Activated CD8-positive, alpha-beta T cell treated with anti-CD3 and anti-CD28 coated beads for 36 hours (primary cell): ENCODE measurements around the gene ATAD2B. TPM values are rescaled to one million over a fixed set of nuclear protein-coding genes. Genes with fewer than 3 reads are reported as not detected.

ENCODE experiments used
- ATAC-seq: fragments of 200-7000 bp; cut with Tn5 transposase; one replicate; pipeline ENCODE4 v1.10.0; 2021; ENCODE audit warnings: mild to moderate bottlenecking, moderate library complexity
- CTCF ChIA-PET: fragments of 350-600 bp; sonication (Branson Sonifier 250); formaldehyde crosslinking; loops from one replicate; lab custom pipeline; 2021; ENCODE audit warnings: antibody characterized with exemption; lab: Charles Lee
- POLR2A ChIA-PET: fragments of 350-600 bp; sonication (Branson Sonifier 250); formaldehyde crosslinking; loops from one replicate; lab custom pipeline; 2021; ENCODE audit warnings: antibody characterized with exemption; lab: Charles Lee
- DNase-seq: peaks from one replicate; pipeline ENCODE4 v3.0.0-alpha.2; 2020
- H3K27ac Mint-ChIP-seq: one replicate; pipeline ENCODE4 v1.8.0; 2021; ENCODE audit warnings: mild to moderate bottlenecking, mixed read lengths
- H3K27me3 Mint-ChIP-seq: one replicate; pipeline ENCODE4 v1.8.0; 2021; ENCODE audit warnings: mixed read lengths
- H3K36me3 Mint-ChIP-seq: one replicate; pipeline ENCODE4 v1.8.0; 2021; ENCODE audit warnings: low read depth, mixed read lengths
- H3K4me1 Mint-ChIP-seq: one replicate; pipeline ENCODE4 v1.8.0; 2021; ENCODE audit warnings: low read depth, mixed read lengths
- H3K4me3 Mint-ChIP-seq: one replicate; pipeline ENCODE4 v1.8.0; 2021; ENCODE audit warnings: mild to moderate bottlenecking, moderate library complexity, mixed read lengths
- H3K9me3 Mint-ChIP-seq: one replicate; pipeline ENCODE4 v1.8.0; 2021; ENCODE audit warnings: mixed read lengths
- CTCF ChIP-seq: fragments of 200-600 bp; IDR thresholded peaks from one replicate; pipeline ENCODE4 v1.8.0; 2022; ENCODE audit warnings: antibody characterized with exemption, mild to moderate bottlenecking
- intact Hi-C: fragments of 100-400 bp; cut with micrococcal nuclease; formaldehyde crosslinking; loops from one replicate; pipeline ENCODE4 v1.10.0; 2022
- total RNA-seq, 2 experiments: library from RNA; stranded (reverse); gene quantifications; one replicate each; pipeline ENCODE4 v1.2.3, GENCODE V29; 2021

ATAD2B gene
- total RNA-seq, 2 experiments from 2014 or later, result 12.5 to 13.2 TPM

GRCh38 chr2:23903034-23903433 is 23.9 kb downstream of the ATAD2B start:
- Mint-ChIP-seq H3K4me1 (peaks cover 48% of the 10 kb centered on the region), H3K9me3 (peaks cover 2% of the 10 kb centered on the region), H3K36me3 (no peaks in the 10 kb centered on the region), H3K4me3 (no peak overlapping the region), H3K27me3 (no peaks in the 10 kb centered on the region), H3K27ac (no peak overlapping the region)
- TF ChIP-seq CTCF, result no peak
- POLR2A ChIA-PET, result no interaction called here
- ATAC-seq (no peak), DNase-seq (no peak)
- CTCF ChIA-PET, result no interaction called here
- intact Hi-C loops, result no loop called here

- intact Hi-C loops, result no loop called here
- ATAC-seq (no peak), DNase-seq (no peak)
- ChIA-PET CTCF (no interaction called here), POLR2A (no interaction called here)
- Mint-ChIP-seq H3K4me1 (peaks cover 52% of the 10 kb centered on the region), H3K27me3 (no peaks in the 10 kb centered on the region), H3K36me3 (peaks cover 2% of the 10 kb centered on the region), H3K27ac (no peak overlapping the region), H3K9me3 (peaks cover 4% of the 10 kb centered on the region), H3K4me3 (no peak overlapping the region)
- no peak for TF ChIP-seq CTCF
These were observed 24.7 kb downstream of the ATAD2B start for GRCh38 chr2:23901966-23902846.

GRCh38 chr2:23900541-23901322 is 26.2 kb downstream of the ATAD2B start:
- H3K4me3 Mint-ChIP-seq, result no peak overlapping the region
- no peak overlapping the region for H3K27ac Mint-ChIP-seq
- peaks cover 2% of the 10 kb centered on the region for H3K36me3 Mint-ChIP-seq
- H3K4me1 Mint-ChIP-seq, result peaks cover 51% of the 10 kb centered on the region
- ATAC-seq (no peak), DNase-seq (no peak)
- ChIA-PET CTCF (interaction anchor here (1.0 to 1.3 kb wide), 2 partner anchors 26 kb away, joined by 3 to 4 read pairs; partner anchors contain the start of gene ATAD2B), POLR2A (interaction anchor here (4.9 kb wide), 1 partner anchor 26 kb away, joined by 23 read pairs; the partner anchor contains the start of gene ATAD2B)
- intact Hi-C loops, result no loop called here
- no peak for TF ChIP-seq CTCF
- peaks cover 4% of the 10 kb centered on the region for H3K9me3 Mint-ChIP-seq
- no peaks in the 10 kb centered on the region for H3K27me3 Mint-ChIP-seq

- CTCF ChIA-PET, result interaction anchor here (1.3 kb wide), 1 partner anchor 27 kb away, joined by 3 read pairs; the partner anchor contains the start of gene ATAD2B
- no peak for TF ChIP-seq CTCF
- POLR2A ChIA-PET, result interaction anchor here (4.9 kb wide), 1 partner anchor 26 kb away, joined by 23 read pairs; the partner anchor contains the start of gene ATAD2B
- H3K4me1 Mint-ChIP-seq, result peaks cover 48% of the 10 kb centered on the region
- DNase-seq (no peak), ATAC-seq (no peak)
- H3K36me3 Mint-ChIP-seq, result peaks cover 2% of the 10 kb centered on the region
- intact Hi-C loops, result no loop called here
- no peak overlapping the region for H3K4me3 Mint-ChIP-seq
- no peaks in the 10 kb centered on the region for H3K27me3 Mint-ChIP-seq
- no peak overlapping the region for H3K27ac Mint-ChIP-seq
- H3K9me3 Mint-ChIP-seq, result peaks cover 4% of the 10 kb centered on the region
These were observed 26.8 kb downstream of the ATAD2B start for GRCh38 chr2:23900133-23900532.
